Vagina (tissue), 2 donors: ENCODE data around the gene MAMLD1. TPM values are rescaled to one million over a fixed set of nuclear protein-coding genes. Genes with fewer than 3 reads are reported as not detected.

Source experiments
- DNase-seq, 2 donors: peaks; one replicate each; pipeline ENCODE4 v3.0.0-alpha.2; 2017; ENCODE audit errors: extremely low spot score in 2 of 2
- H3K27ac ChIP-seq: fragments of 200-600 bp; sonication (generic); one replicate; pipeline ENCODE4 v1.5.1; 2019
- H3K27me3 ChIP-seq: fragments of 200-600 bp; sonication (generic); one replicate; pipeline ENCODE4 v1.5.1; 2019
- H3K36me3 ChIP-seq, 2 donors: fragments of 200-600 bp; sonication (generic); one replicate each; pipeline ENCODE4 v1.5.1; 2017 to 2019
- H3K4me1 ChIP-seq: fragments of 200-600 bp; sonication (generic); one replicate; pipeline ENCODE4 v1.5.1; 2019
- H3K4me3 ChIP-seq, 2 donors: fragments of 200-600 bp; sonication (generic); 1 replicate in 1 of 2; 2 replicates in 1 of 2; pipeline ENCODE4 v1.5.1; 2016 to 2019
- H3K9me3 ChIP-seq: fragments of 200-600 bp; sonication (generic); one replicate; pipeline ENCODE4 v1.5.1; 2019
- POLR2A ChIP-seq, 2 donors: fragments of 450-650 bp; IDR thresholded peaks; one replicate each; pipeline ENCODE4 v1.6.1; 2017; ENCODE audit warnings: antibody characterized with exemption in 2 of 2, mild to moderate bottlenecking in 2 of 2, moderate library complexity in 2 of 2
- POLR2AphosphoS5 ChIP-seq, 2 donors: sonication (generic); formaldehyde crosslinking; IDR thresholded peaks; one replicate each; pipeline ENCODE4 v1.9.0; 2017; ENCODE audit warnings: antibody characterized with exemption in 2 of 2, mild to moderate bottlenecking in 2 of 2, low read depth in 1 of 2; ENCODE audit not compliant: insufficient read depth in 1 of 2
- intact Hi-C: fragments of 100-400 bp; cut with DNase I; formaldehyde crosslinking; loops from one replicate; pipeline ENCODE4 v1.15.1; 2023
- total RNA-seq: library from RNA; depleted of rRNA; stranded (reverse); fragments of >200 nt; gene quantifications from one replicate; pipeline ENCODE4 v1.2.3, GENCODE V29; 2016
- TF ChIP-seq, protein P1 (sequence below), 3 experiments: fragments of 450-650 bp in 2 of 3; fragments of 200-600 bp in 1 of 3; sonication (generic) in 1 of 3; IDR thresholded peaks; one replicate each; pipeline ENCODE4 v1.5.1; 2017 to 2019; ENCODE audit warnings: antibody characterized with exemption in 3 of 3, mild to moderate bottlenecking in 2 of 3, moderate library complexity in 2 of 3

The MAMLD1 gene
- total RNA-seq, 1 donor from 2014 or later, result 3.2 TPM

DNA sequence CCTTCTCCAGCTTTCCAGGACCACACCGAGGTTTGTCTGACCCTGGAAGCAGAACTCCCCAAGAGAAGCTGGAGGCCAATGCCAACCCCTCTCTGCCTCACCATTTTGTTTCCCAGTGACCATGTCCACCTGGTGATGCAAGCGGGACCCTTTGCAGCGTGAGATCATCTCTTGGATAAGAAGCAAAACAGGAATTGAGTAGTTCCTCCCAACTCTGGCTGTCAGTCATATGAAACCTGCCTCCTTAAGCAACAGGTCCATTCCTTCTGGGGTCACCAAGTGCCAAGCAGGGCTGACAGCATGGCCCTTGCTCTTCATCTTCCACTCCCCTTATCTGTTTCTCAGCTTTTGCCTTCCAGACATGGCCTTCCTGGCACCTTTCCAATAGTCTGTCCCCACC is 164.0 kb downstream of the MAMLD1 start:
- intact Hi-C loops, result no loop called here
- Histone ChIP-seq H3K4me3 (no peak overlapping the region), H3K27me3 (no peaks in the 10 kb centered on the region), H3K9me3 (no peaks in the 10 kb centered on the region), H3K27ac (no peak overlapping the region), H3K36me3 (no peaks in the 10 kb centered on the region), H3K4me1 (no peaks in the 10 kb centered on the region)
- DNase-seq, result no peak
- TF ChIP-seq, protein P1, sequence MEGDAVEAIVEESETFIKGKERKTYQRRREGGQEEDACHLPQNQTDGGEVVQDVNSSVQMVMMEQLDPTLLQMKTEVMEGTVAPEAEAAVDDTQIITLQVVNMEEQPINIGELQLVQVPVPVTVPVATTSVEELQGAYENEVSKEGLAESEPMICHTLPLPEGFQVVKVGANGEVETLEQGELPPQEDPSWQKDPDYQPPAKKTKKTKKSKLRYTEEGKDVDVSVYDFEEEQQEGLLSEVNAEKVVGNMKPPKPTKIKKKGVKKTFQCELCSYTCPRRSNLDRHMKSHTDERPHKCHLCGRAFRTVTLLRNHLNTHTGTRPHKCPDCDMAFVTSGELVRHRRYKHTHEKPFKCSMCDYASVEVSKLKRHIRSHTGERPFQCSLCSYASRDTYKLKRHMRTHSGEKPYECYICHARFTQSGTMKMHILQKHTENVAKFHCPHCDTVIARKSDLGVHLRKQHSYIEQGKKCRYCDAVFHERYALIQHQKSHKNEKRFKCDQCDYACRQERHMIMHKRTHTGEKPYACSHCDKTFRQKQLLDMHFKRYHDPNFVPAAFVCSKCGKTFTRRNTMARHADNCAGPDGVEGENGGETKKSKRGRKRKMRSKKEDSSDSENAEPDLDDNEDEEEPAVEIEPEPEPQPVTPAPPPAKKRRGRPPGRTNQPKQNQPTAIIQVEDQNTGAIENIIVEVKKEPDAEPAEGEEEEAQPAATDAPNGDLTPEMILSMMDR (IDR thresholded peaks at IDR 0.05), result no peak
- TF ChIP-seq POLR2A (IDR thresholded peaks at IDR 0.05) (no peak), POLR2AphosphoS5 (IDR thresholded peaks at IDR 0.05; ENCODE audit: insufficient read depth in 1 of 2, low read depth in 1 of 2) (no peak)

GRCh38 chrX:150529587-150529986 is 166.5 kb downstream of the MAMLD1 start:
- Histone ChIP-seq H3K27ac (no peak overlapping the region), H3K36me3 (no peaks in the 10 kb centered on the region), H3K4me3 (no peak overlapping the region), H3K4me1 (no peaks in the 10 kb centered on the region), H3K9me3 (no peaks in the 10 kb centered on the region), H3K27me3 (no peaks in the 10 kb centered on the region)
- no peak for DNase-seq
- intact Hi-C loops, result no loop called here
- TF ChIP-seq POLR2AphosphoS5 (IDR thresholded peaks at IDR 0.05; ENCODE audit: insufficient read depth in 1 of 2, low read depth in 1 of 2) (no peak), POLR2A (IDR thresholded peaks at IDR 0.05) (no peak)
- TF ChIP-seq, protein P1 (IDR thresholded peaks at IDR 0.05), result no peak

- no peak overlapping the region for H3K4me3 ChIP-seq
- TF ChIP-seq POLR2AphosphoS5 (IDR thresholded peaks at IDR 0.05; ENCODE audit: insufficient read depth in 1 of 2, low read depth in 1 of 2), result no peak
- TF ChIP-seq, protein P1 (IDR thresholded peaks at IDR 0.05), result no peak
- no peak for TF ChIP-seq POLR2A (IDR thresholded peaks at IDR 0.05)
- no peaks in the 10 kb centered on the region for H3K4me1 ChIP-seq
- intact Hi-C loops, result no loop called here
- no peaks in the 10 kb centered on the region for H3K27me3 ChIP-seq
- no peak overlapping the region for H3K27ac ChIP-seq
- H3K36me3 ChIP-seq, result no peaks in the 10 kb centered on the region
- no peaks in the 10 kb centered on the region for H3K9me3 ChIP-seq
- no peak for DNase-seq
Measured at GRCh38 chrX:150530821-150531220, 167.7 kb downstream of the MAMLD1 start.

GRCh38 chrX:150531467-150531866 is 168.3 kb downstream of the MAMLD1 start:
- no peaks in the 10 kb centered on the region for H3K27me3 ChIP-seq
- no peak overlapping the region for H3K27ac ChIP-seq
- TF ChIP-seq POLR2AphosphoS5 (IDR thresholded peaks at IDR 0.05; ENCODE audit: insufficient read depth in 1 of 2, low read depth in 1 of 2) (no peak), POLR2A (IDR thresholded peaks at IDR 0.05) (no peak)
- TF ChIP-seq, protein P1 (IDR thresholded peaks at IDR 0.05), result no peak
- no peak overlapping the region for H3K4me3 ChIP-seq
- H3K36me3 ChIP-seq, result no peaks in the 10 kb centered on the region
- no peaks in the 10 kb centered on the region for H3K4me1 ChIP-seq
- intact Hi-C loops, result no loop called here
- DNase-seq, result no peak
- H3K9me3 ChIP-seq, result no peaks in the 10 kb centered on the region

- H3K9me3 ChIP-seq, result no peaks in the 10 kb centered on the region
- H3K4me3 ChIP-seq, result no peak overlapping the region
- H3K27ac ChIP-seq, result no peak overlapping the region
- no peak for DNase-seq
- TF ChIP-seq POLR2A (IDR thresholded peaks at IDR 0.05), result no peak
- TF ChIP-seq, protein P1 (IDR thresholded peaks at IDR 0.05), result no peak
- no peak for TF ChIP-seq POLR2AphosphoS5 (IDR thresholded peaks at IDR 0.05; ENCODE audit: insufficient read depth in 1 of 2, low read depth in 1 of 2)
- H3K27me3 ChIP-seq, result no peaks in the 10 kb centered on the region
- no peaks in the 10 kb centered on the region for H3K36me3 ChIP-seq
- no peaks in the 10 kb centered on the region for H3K4me1 ChIP-seq
- intact Hi-C loops, result no loop called here
Measured at GRCh38 chrX:150533863-150534262, 170.7 kb downstream of the MAMLD1 start.
